ENCODE measurements around the gene GLYR1.

GLYR1 gene

DNA sequence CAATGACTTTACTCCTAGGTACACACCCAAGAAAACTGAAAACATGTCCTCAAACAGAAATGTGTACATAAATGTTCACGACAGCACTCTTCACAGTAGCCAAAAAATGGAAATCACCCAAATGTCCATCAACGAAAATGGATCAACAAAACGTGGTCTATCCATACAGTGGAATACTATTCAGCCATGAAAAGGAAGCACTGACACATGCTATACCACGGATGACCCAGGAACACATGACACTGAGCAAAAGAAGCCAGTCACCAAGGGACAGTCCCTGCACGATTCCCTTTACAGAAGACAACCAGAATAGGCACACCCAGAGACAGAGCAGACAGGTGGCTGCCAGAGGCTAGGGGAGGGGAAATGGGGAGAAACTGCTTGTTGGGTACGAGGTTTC, 91.4 kb downstream of the GLYR1 start:
- DNase-seq: no peak

- no peak for DNase-seq
These were observed 92.2 kb downstream of the GLYR1 start for GRCh38 chr16:4754865-4755264.

DNA sequence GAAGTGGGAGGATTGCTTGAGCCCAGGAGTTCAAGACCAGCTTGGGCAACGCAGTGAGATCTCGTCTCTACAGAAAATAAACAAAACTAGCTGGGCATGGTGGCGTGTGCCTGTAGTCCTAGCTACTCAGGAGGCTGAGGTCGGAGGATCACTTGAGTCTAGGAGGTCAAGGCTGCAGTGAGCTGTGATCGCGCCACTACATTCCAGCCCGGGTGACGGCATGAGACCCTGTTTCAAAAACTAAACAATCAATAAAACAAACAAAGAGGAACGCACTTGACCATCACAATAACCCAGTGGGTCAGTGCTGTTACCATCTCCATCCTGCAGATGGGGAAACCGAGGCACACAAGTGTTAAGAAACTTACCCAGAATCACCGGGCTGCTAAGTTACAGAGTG, 93.9 kb downstream of the GLYR1 start:
- no peak for DNase-seq

Data from CD4-positive, alpha-beta T cell treated with Interleukin-4 for 4 hours (primary cell).